Right atrium auricular region (tissue), 2 donors: ENCODE data around the gene C5. TPM values are rescaled to one million over a fixed set of nuclear protein-coding genes. Genes with fewer than 3 reads are reported as not detected.

Experiments
- DNase-seq: peaks from one replicate; pipeline ENCODE4 v3.0.0-alpha.2; 2019; ENCODE audit warnings: low spot score
- H3K27ac ChIP-seq, 2 donors: fragments of 200-600 bp; sonication (generic); 1 replicate in 1 of 2; 2 replicates in 1 of 2; pipeline ENCODE4 v1.5.1; 2016 to 2019
- H3K27me3 ChIP-seq, 2 donors: fragments of 200-600 bp; sonication (generic); one replicate each; pipeline versions ENCODE4 v1.5.1 to v1.6.0; 2017 to 2019
- H3K36me3 ChIP-seq: fragments of 200-600 bp; sonication (generic); one replicate; pipeline ENCODE4 v1.5.1; 2016
- H3K4me1 ChIP-seq, 2 donors: fragments of 200-600 bp; sonication (generic); one replicate each; pipeline versions ENCODE4 v1.5.1 to v1.6.0; 2017 to 2019
- H3K4me3 ChIP-seq, 2 donors: fragments of 200-600 bp; sonication (generic); 1 replicate in 1 of 2; 2 replicates in 1 of 2; pipeline ENCODE4 v1.5.1; 2017 to 2019; ENCODE audit warnings: mild to moderate bottlenecking in 1 of 2, moderate library complexity in 1 of 2
- H3K9me3 ChIP-seq, 2 donors: fragments of 200-600 bp; sonication (generic); one replicate each; pipeline ENCODE4 v1.5.1; 2019
- CTCF ChIP-seq, 2 donors: fragments of 200-600 bp; sonication (generic); IDR thresholded peaks; one replicate each; pipeline ENCODE4 v1.5.1; 2019; ENCODE audit warnings: antibody characterized with exemption in 2 of 2
- total RNA-seq, 2 donors: library from RNA; depleted of rRNA; stranded (reverse); fragments of >200 nt; gene quantifications; one replicate each; pipeline ENCODE4 v1.1.0, GENCODE V29; 2016

C5 gene
- total RNA-seq, 2 donors from 2014 or later, result 0.82 to 1.1 TPM

- Histone ChIP-seq H3K27ac (no peak overlapping the region), H3K4me3 (no peak overlapping the region), H3K36me3 (no peaks in the 10 kb centered on the region), H3K9me3 (no peaks in the 10 kb centered on the region), H3K27me3 (no peaks in the 10 kb centered on the region), H3K4me1 (peaks cover 0 to 42% of the 10 kb centered on the region in 2 donors)
- DNase-seq, result no peak
- TF ChIP-seq CTCF (IDR thresholded peaks at IDR 0.05), result no peak
Measured at GRCh38 chr9:120938851-120939250, 111.2 kb downstream of the C5 start.

GRCh38 chr9:120937596-120937995 lies 112.5 kb downstream of the C5 start:
- peaks cover 0 to 46% of the 10 kb centered on the region in 2 donors for H3K4me1 ChIP-seq
- no peaks in the 10 kb centered on the region for H3K36me3 ChIP-seq
- no peak for DNase-seq
- H3K27me3 ChIP-seq, result no peaks in the 10 kb centered on the region
- peak overlapping the region; percentile 71 to 81 for H3K27ac ChIP-seq
- TF ChIP-seq CTCF (IDR thresholded peaks at IDR 0.05), result no peak
- H3K4me3 ChIP-seq, result no peak overlapping the region
- no peaks in the 10 kb centered on the region for H3K9me3 ChIP-seq

GRCh38 chr9:120937127-120937526 lies 112.9 kb downstream of the C5 start:
- H3K4me1 ChIP-seq, result peaks cover 0 to 46% of the 10 kb centered on the region in 2 donors
- H3K9me3 ChIP-seq, result no peaks in the 10 kb centered on the region
- TF ChIP-seq CTCF (IDR thresholded peaks at IDR 0.05), result no peak
- DNase-seq, result no peak
- H3K27me3 ChIP-seq, result no peaks in the 10 kb centered on the region
- peak overlapping the region; percentile 71 to 81 for H3K27ac ChIP-seq
- H3K36me3 ChIP-seq, result no peaks in the 10 kb centered on the region
- no peak overlapping the region for H3K4me3 ChIP-seq

- no peak overlapping the region for H3K4me3 ChIP-seq
- H3K27ac ChIP-seq, result peak overlapping the region; percentile 71 to 81
- no peaks in the 10 kb centered on the region for H3K36me3 ChIP-seq
- H3K27me3 ChIP-seq, result no peaks in the 10 kb centered on the region
- no peaks in the 10 kb centered on the region for H3K9me3 ChIP-seq
- H3K4me1 ChIP-seq, result peaks cover 0 to 50% of the 10 kb centered on the region in 2 donors
- DNase-seq, result no peak
- TF ChIP-seq CTCF (IDR thresholded peaks at IDR 0.05), result peak in 1 of 2 donors; percentile 23
Measured at GRCh38 chr9:120936764-120937122, 113.3 kb downstream of the C5 start.

- peak; percentile 96 for DNase-seq
Measured at GRCh38 chr9:120936011-120936763, 113.9 kb downstream of the C5 start.

More at GRCh38 chr9:120936011-120936763, 113.9 kb downstream of the C5 start:
- TF ChIP-seq CTCF (IDR thresholded peaks at IDR 0.05), result peak; percentile 81 to 93
- peak overlapping the region; percentile 80 to 81 for H3K27ac ChIP-seq
- H3K4me1 ChIP-seq, result peaks cover 0 to 55% of the 10 kb centered on the region in 2 donors
- no peaks in the 10 kb centered on the region for H3K9me3 ChIP-seq
- no peaks in the 10 kb centered on the region for H3K36me3 ChIP-seq
- no peaks in the 10 kb centered on the region for H3K27me3 ChIP-seq
- peak overlapping the region in 1 of 2 donors; percentile 18 for H3K4me3 ChIP-seq
